H1 (cell line): Measurements from ENCODE around the gene PHLDB3. TPM values are rescaled to one million over a fixed set of nuclear protein-coding genes. Genes with fewer than 3 reads are reported as not detected.

Experiments
- CTCF ChIA-PET: fragments of 300-600 bp; sonication (Branson Sonifier 250); formaldehyde crosslinking; loops from one replicate; lab custom pipeline; 2021; ENCODE audit not compliant: partially characterized antibody; lab: Charles Lee
- POLR2A ChIA-PET: fragments of 300-600 bp; sonication (Branson Sonifier 250); formaldehyde crosslinking; loops from one replicate; lab custom pipeline; 2021; ENCODE audit warnings: inconsistent platforms; ENCODE audit not compliant: partially characterized antibody; lab: Charles Lee
- DNase-seq, 2 experiments: peaks; one replicate each; pipeline versions ENCODE4 v3.0.0 to v3.0.0-alpha.2; 2010 to 2022; ENCODE audit warnings: low spot score in 2 of 2, low read depth in 1 of 2, mixed read lengths in 1 of 2
- FAIRE-seq: peaks from 2 replicates; lab custom pipeline; 2011; peaks lifted over from hg19 to GRCh38; lab: Jason Lieb, UNC
- H2AFZ ChIP-seq: 2 replicates; pipeline ENCODE4 v1.8.1; 2012; ENCODE audit warnings: low read length, inconsistent platforms
- H2AK5ac ChIP-seq: 2 replicates; pipeline ENCODE4 v1.6.1; 2013; ENCODE audit warnings: low read depth, low read length
- H2BK120ac ChIP-seq: replicated peaks from 2 replicates; pipeline ENCODE3; 2013; ENCODE audit warnings: low read depth, low read length, inconsistent platforms
- H2BK12ac ChIP-seq: 2 replicates; pipeline ENCODE4 v1.6.1; 2013; ENCODE audit warnings: low read depth, low read length
- H2BK15ac ChIP-seq: 2 replicates; pipeline ENCODE4 v1.6.1; 2013; ENCODE audit warnings: low read length
- H2BK20ac ChIP-seq: 2 replicates; pipeline ENCODE4 v1.6.1; 2013; ENCODE audit warnings: low read length
- H2BK5ac ChIP-seq: 2 replicates; pipeline ENCODE4 v1.6.1; 2013; ENCODE audit warnings: low read depth, low read length
- H3K14ac ChIP-seq: 2 replicates; pipeline ENCODE4 v1.6.1; 2013; ENCODE audit warnings: inconsistent platforms; ENCODE audit not compliant: insufficient read length
- H3K18ac ChIP-seq: 2 replicates; pipeline ENCODE4 v1.6.1; 2013; ENCODE audit warnings: low read length; ENCODE audit errors: extremely low read depth
- H3K23ac ChIP-seq: 2 replicates; pipeline ENCODE4 v1.6.1; 2013; ENCODE audit warnings: inconsistent platforms; ENCODE audit not compliant: insufficient read length
- H3K23me2 ChIP-seq: 2 replicates; pipeline ENCODE4 v1.6.1; 2013; ENCODE audit warnings: low read depth, low read length
- H3K27ac ChIP-seq: 2 replicates; pipeline ENCODE4 v1.6.1; 2011; ENCODE audit warnings: low read depth, low read length, inconsistent platforms
- H3K27me3 ChIP-seq, 4 experiments: replicated peaks in 1 of 4; 1 replicate in 1 of 4; 2 replicates in 3 of 4; pipeline versions ENCODE4 v1.6.1 to v1.8.1; 2011 to 2013; ENCODE audit warnings: low read length in 3 of 4, mild to moderate bottlenecking in 3 of 4, inconsistent platforms in 2 of 4, mixed read lengths in 2 of 4, moderate library complexity in 1 of 4; ENCODE audit not compliant: control insufficient read depth in 3 of 4, insufficient read depth in 3 of 4; ENCODE audit errors: extremely low read depth in 1 of 4
- H3K36me3 ChIP-seq, 4 experiments: 2 replicates each; pipeline versions ENCODE4 v1.6.1 to v1.8.1; 2011 to 2013; ENCODE audit warnings: mild to moderate bottlenecking in 4 of 4, low read length in 3 of 4, moderate library complexity in 2 of 4, control low read depth in 1 of 4, inconsistent platforms in 1 of 4; ENCODE audit not compliant: insufficient read depth in 4 of 4, control insufficient read depth in 2 of 4
- H3K4ac ChIP-seq: replicated peaks from 2 replicates; pipeline ENCODE3; 2013; ENCODE audit warnings: low read length, low read depth, mixed read lengths, inconsistent platforms; ENCODE audit not compliant: insufficient read length
- H3K4me1 ChIP-seq, 4 experiments: replicated peaks in 1 of 4; 1 replicate in 1 of 4; 2 replicates in 3 of 4; pipeline versions ENCODE4 v1.6.1 to v1.8.1; 2011 to 2013; ENCODE audit warnings: low read length in 3 of 4, inconsistent platforms in 2 of 4, mixed read lengths in 1 of 4; ENCODE audit not compliant: insufficient read depth in 4 of 4, control insufficient read depth in 3 of 4
- H3K4me2 ChIP-seq, 2 experiments: 2 replicates each; pipeline versions ENCODE4 v1.6.1 to v1.8.1; 2011 to 2013; ENCODE audit warnings: low read depth in 2 of 2, low read length in 2 of 2, control low read depth in 1 of 2, inconsistent platforms in 1 of 2, mild to moderate bottlenecking in 1 of 2; ENCODE audit not compliant: insufficient read depth in 1 of 2
- H3K4me3 ChIP-seq, 4 experiments: fragments of 200-600, 300-600 bp in 1 of 4; sonication (generic), shearing (Covaris generic), sonication (Bioruptor Twin) in 1 of 4; 2 replicates each; pipeline versions ENCODE4 v1.5.1 to v1.8.1; 2011 to 2016; ENCODE audit warnings: low read length in 4 of 4, low read depth in 3 of 4, control low read depth in 2 of 4, inconsistent platforms in 2 of 4, mild to moderate bottlenecking in 2 of 4, mixed read lengths in 1 of 4, moderate library complexity in 1 of 4; ENCODE audit not compliant: insufficient read depth in 2 of 4; ENCODE audit errors: extremely low read depth in 1 of 4
- H3K56ac ChIP-seq: replicated peaks from 2 replicates; pipeline ENCODE3; 2013; ENCODE audit warnings: low read depth, mild to moderate bottlenecking, mixed read lengths, low read length, inconsistent platforms; ENCODE audit not compliant: insufficient read length
- H3K79me1 ChIP-seq: 2 replicates; pipeline ENCODE4 v1.6.1; 2013; ENCODE audit warnings: low read depth, low read length, control low read depth
- H3K79me2 ChIP-seq, 2 experiments: 2 replicates each; pipeline versions ENCODE4 v1.6.1 to v1.8.1; 2012 to 2013; ENCODE audit warnings: low read length in 2 of 2, mild to moderate bottlenecking in 2 of 2, inconsistent platforms in 1 of 2; ENCODE audit not compliant: insufficient read depth in 2 of 2, control insufficient read depth in 1 of 2
- H3K9ac ChIP-seq, 4 experiments: replicated peaks in 1 of 4; 1 replicate in 1 of 4; 2 replicates in 3 of 4; pipeline versions ENCODE4 v1.6.1 to v1.8.1; 2011 to 2013; ENCODE audit warnings: low read depth in 3 of 4, low read length in 3 of 4, control low read depth in 2 of 4, mild to moderate bottlenecking in 2 of 4, moderate library complexity in 2 of 4, inconsistent platforms in 1 of 4; ENCODE audit errors: extremely low read depth in 1 of 4
- H3K9me3 ChIP-seq, 2 experiments: 2 replicates each; pipeline versions ENCODE4 v1.6.1 to v1.8.1; 2012 to 2013; ENCODE audit warnings: mild to moderate bottlenecking in 2 of 2, moderate library complexity in 2 of 2, control low read depth in 1 of 2, inconsistent platforms in 1 of 2, low read depth in 1 of 2, low read length in 1 of 2, mixed read lengths in 1 of 2; ENCODE audit not compliant: insufficient read depth in 2 of 2
- H4K20me1 ChIP-seq, 2 experiments: replicated peaks in 1 of 2; 2 replicates each; pipeline versions ENCODE3 to v1.8.1; 2011 to 2013; ENCODE audit warnings: inconsistent platforms in 2 of 2, low read length in 2 of 2, mild to moderate bottlenecking in 1 of 2; ENCODE audit not compliant: insufficient read depth in 2 of 2, control insufficient read depth in 1 of 2
- H4K5ac ChIP-seq: 2 replicates; pipeline ENCODE4 v1.6.1; 2013; ENCODE audit warnings: low read length, low read depth, mixed read lengths, inconsistent platforms; ENCODE audit not compliant: insufficient read length
- H4K8ac ChIP-seq: 2 replicates; pipeline ENCODE4 v1.8.0; 2013; ENCODE audit warnings: mild to moderate bottlenecking, moderate library complexity, low read length, inconsistent platforms; ENCODE audit not compliant: insufficient read depth; ENCODE audit errors: extremely low read depth
- H4K91ac ChIP-seq: replicated peaks from 2 replicates; pipeline ENCODE3; 2013; ENCODE audit warnings: low read length, mixed read lengths, inconsistent platforms; ENCODE audit not compliant: insufficient read length
- ASH2L ChIP-seq: fragments of 200-600, 300-600 bp; sonication (generic); IDR thresholded peaks from one replicate; pipeline ENCODE4 v1.7.1; 2017; ENCODE audit warnings: low read length
- BRCA1 ChIP-seq: IDR thresholded peaks from 2 replicates; pipeline ENCODE4 v1.6.1; 2012; ENCODE audit warnings: low read depth, low read length, improper control_type of control experiment
- CBX5 ChIP-seq: fragments of 300-800, 300-1000 bp; sonication (generic); IDR thresholded peaks from 2 replicates; pipeline ENCODE4 v1.7.1; 2016; ENCODE audit warnings: antibody characterized with exemption, low read length, low read depth
- CREB1 ChIP-seq: IDR thresholded peaks from 2 replicates; pipeline ENCODE4 v1.6.1; 2012; ENCODE audit warnings: inconsistent platforms
- JUND ChIP-seq: IDR thresholded peaks from 2 replicates; pipeline ENCODE4 v1.6.1; 2011; ENCODE audit warnings: mild to moderate bottlenecking, improper control_type of control experiment, low read length
- KDM1A ChIP-seq: fragments of 200-600, 300-600 bp; sonication (generic); IDR thresholded peaks from 2 replicates; pipeline ENCODE4 v1.7.1; 2016; ENCODE audit warnings: mild to moderate bottlenecking, low read length, borderline replicate concordance
- KDM4A ChIP-seq: IDR thresholded peaks from one replicate; pipeline ENCODE4 v1.7.1; 2012; ENCODE audit warnings: low read depth, mild to moderate bottlenecking, moderate library complexity, low read length, inconsistent platforms; ENCODE audit not compliant: severe bottlenecking
- POU5F1 ChIP-seq: IDR thresholded peaks from 2 replicates; pipeline ENCODE4 v1.6.1; 2011; ENCODE audit warnings: low read depth, mild to moderate bottlenecking, low read length, moderate library complexity
- RFX5 ChIP-seq: IDR thresholded peaks from 2 replicates; pipeline ENCODE4 v1.6.1; 2011; ENCODE audit warnings: low read depth, low read length, improper control_type of control experiment, borderline replicate concordance
- RNF2 ChIP-seq: fragments of 200-900, 300-1000 bp; sonication (generic); IDR thresholded peaks from 2 replicates; pipeline ENCODE4 v1.7.1; 2016; ENCODE audit warnings: borderline replicate concordance, low read depth, mild to moderate bottlenecking, antibody characterized with exemption, low read length; ENCODE audit not compliant: poor library complexity, severe bottlenecking; ENCODE audit errors: missing control alignments
- SP1 ChIP-seq: IDR thresholded peaks from 2 replicates; pipeline ENCODE4 v1.6.1; 2011; ENCODE audit warnings: low read depth, low read length
- SP4 ChIP-seq: IDR thresholded peaks from 2 replicates; pipeline ENCODE4 v1.6.1; 2012; ENCODE audit warnings: low read length, inconsistent platforms
- SRF ChIP-seq: IDR thresholded peaks from 2 replicates; pipeline ENCODE4 v1.6.1; 2011; ENCODE audit warnings: mild to moderate bottlenecking, low read depth, low read length, moderate library complexity
- WGBS, 2 experiments: shearing (Covaris generic) in 1 of 2; methylation state at CpG; one replicate each; pipeline versions ENCODE4 v1.1.6 to v1.1.7; 2013 to 2015; ENCODE audit warnings: low lambda C conversion rate in 2 of 2, mixed read lengths in 2 of 2, inconsistent platforms in 1 of 2, low coverage in 1 of 2, missing lambda C conversion rate in 1 of 2; ENCODE audit not compliant: insufficient replicate concordance in 2 of 2, insufficient coverage in 1 of 2, insufficient read length in 1 of 2; ENCODE audit errors: extremely low coverage in 1 of 2, missing lambda C conversion rate in 1 of 2; 5-methylcytosine and 5-hydroxymethylcytosine counted together
- polyA plus RNA-seq, 7 experiments: library from polyadenylated mRNA; depleted of rRNA in 3 of 7; stranded (reverse) in 5 of 7; unstranded in 2 of 7; fragments of >200 nt in 5 of 7; fragments of 200-250 nt in 2 of 7; gene quantifications; 1 replicate in 5 of 7; 2 replicates in 1 of 7; 4 replicates in 1 of 7; pipeline versions ENCODE4 v1.2.1 to v1.2.3, GENCODE V29; 2011 to 2013; ENCODE audit warnings: missing spikeins in 2 of 7, mixed read lengths in 2 of 7
- total RNA-seq: library from RNA; stranded (reverse); fragmentation: NEBNext Ultra II Directional; extraction: Animal tissue kit (Norgen Biotek cat#: 25700); gene quantifications from 2 replicates; pipeline ENCODE4 v1.2.1, GENCODE V29; 2021
- TF ChIP-seq, protein P1 (sequence below): IDR thresholded peaks from 2 replicates; pipeline ENCODE4 v1.6.1; 2011; ENCODE audit warnings: low read depth, mild to moderate bottlenecking, low read length; ENCODE audit not compliant: insufficient read depth

Gene PHLDB3
- total and polyA plus RNA-seq, 2 of the 8 experiments (the other 6 are each of a cell fraction or from before 2014, with no cell fraction given) = 4.0 to 8.5 TPM

DNA sequence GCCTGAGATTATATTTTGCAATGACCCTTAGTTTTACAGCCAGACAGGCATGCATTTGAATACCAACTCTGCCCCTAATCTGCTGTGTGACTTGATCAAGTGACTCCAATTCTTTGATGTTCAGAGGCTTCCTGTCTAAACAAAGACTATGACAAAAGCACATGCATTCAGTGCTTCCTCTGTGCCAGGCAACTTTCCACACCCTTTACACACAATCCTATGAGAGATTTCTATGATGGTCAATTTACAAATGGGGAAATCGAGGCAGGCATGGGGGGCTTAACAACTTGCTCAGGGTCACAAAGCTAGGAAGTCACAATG is 35.4 kb downstream of the PHLDB3 start:
- no peak overlapping the region for H2BK20ac ChIP-seq
- H3K9me3 ChIP-seq = no peaks in the 10 kb centered on the region
- H2BK12ac ChIP-seq = no peak overlapping the region
- H2BK120ac ChIP-seq = no peak overlapping the region
- ChIA-PET POLR2A (no interaction called here), CTCF (no interaction called here)
- no peak overlapping the region for H4K8ac ChIP-seq
- no peak overlapping the region for H2BK5ac ChIP-seq
- no peak overlapping the region for H3K4me2 ChIP-seq
- DNase-seq = no peak
- no peak overlapping the region for H2AK5ac ChIP-seq
- FAIRE-seq = no peak
- H3K4ac ChIP-seq = no peak overlapping the region
- H3K36me3 ChIP-seq = no peaks in the 10 kb centered on the region
- H3K27me3 ChIP-seq = peaks cover 0 to 17% (median 14%) of the 10 kb centered on the region in 4 experiments; a peak in 6 of 7 replicates
- H3K14ac ChIP-seq = no peak overlapping the region
- 87% methylated on average over 1 of the region's 1 CpG; no CpG with 5 or more reads in 1 of the 2 experiments for WGBS, 2 experiments
- no peak overlapping the region for H3K56ac ChIP-seq
- no peak overlapping the region for H2BK15ac ChIP-seq
- no peak overlapping the region for H3K9ac ChIP-seq
- H4K20me1 ChIP-seq = no peaks in the 10 kb centered on the region
- no peaks in the 10 kb centered on the region for H3K79me2 ChIP-seq
- H3K79me1 ChIP-seq = no peaks in the 10 kb centered on the region
- no peak overlapping the region for H4K91ac ChIP-seq
- H2AFZ ChIP-seq = no peak overlapping the region
- H3K4me3 ChIP-seq = no peak overlapping the region
- H3K23ac ChIP-seq = no peak overlapping the region
- peaks cover 0 to 8% (median 2%) of the 10 kb centered on the region in 4 experiments; a peak in 4 of 7 replicates for H3K4me1 ChIP-seq
- TF ChIP-seq SP1 = no peak
- no peak for TF ChIP-seq RFX5
- TF ChIP-seq SRF = no peak
- no peak for TF ChIP-seq BRCA1
- no peak for TF ChIP-seq RNF2
- TF ChIP-seq SP4 = no peak
- TF ChIP-seq CREB1 = no peak
- TF ChIP-seq, protein P1, sequence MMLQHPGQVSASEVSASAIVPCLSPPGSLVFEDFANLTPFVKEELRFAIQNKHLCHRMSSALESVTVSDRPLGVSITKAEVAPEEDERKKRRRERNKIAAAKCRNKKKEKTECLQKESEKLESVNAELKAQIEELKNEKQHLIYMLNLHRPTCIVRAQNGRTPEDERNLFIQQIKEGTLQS = no peak
- TF ChIP-seq ASH2L = no peak
- no peak for TF ChIP-seq CBX5
- TF ChIP-seq KDM1A = no peak
- no peak for TF ChIP-seq JUND
- TF ChIP-seq POU5F1 = no peak
- no peak for TF ChIP-seq KDM4A
- TF ChIP-seq, all 59 proteins: peak for 0
- no peak overlapping the region for H4K5ac ChIP-seq
- H3K27ac ChIP-seq = no peak overlapping the region
- peaks cover 5% of the 10 kb centered on the region; the same call in 1 of the 2 replicates for H3K23me2 ChIP-seq
- no peak overlapping the region for H3K18ac ChIP-seq
